Measurements from ENCODE around the gene MTHFD2.

DNA sequence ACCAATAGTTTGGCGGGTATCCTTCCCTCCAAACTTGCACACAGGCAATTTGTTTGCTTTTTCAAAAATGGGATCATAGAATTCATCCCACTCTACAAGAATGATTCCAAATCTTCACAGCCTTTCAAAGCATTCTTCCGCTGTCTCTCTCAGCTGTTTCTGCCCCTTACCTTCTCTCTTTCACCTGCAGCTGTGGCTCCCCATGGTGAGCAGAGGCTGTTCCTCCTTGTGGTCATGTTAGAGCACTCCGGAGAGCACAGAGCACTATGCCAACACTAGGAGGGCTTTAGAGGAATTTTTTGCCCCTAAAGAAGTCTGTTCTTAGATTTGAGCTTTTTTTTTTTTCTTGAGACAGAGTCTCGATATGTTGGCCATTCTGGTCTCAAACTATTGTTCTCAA, 30.4 kb downstream of the MTHFD2 start:
- TF ChIP-seq, protein P1, sequence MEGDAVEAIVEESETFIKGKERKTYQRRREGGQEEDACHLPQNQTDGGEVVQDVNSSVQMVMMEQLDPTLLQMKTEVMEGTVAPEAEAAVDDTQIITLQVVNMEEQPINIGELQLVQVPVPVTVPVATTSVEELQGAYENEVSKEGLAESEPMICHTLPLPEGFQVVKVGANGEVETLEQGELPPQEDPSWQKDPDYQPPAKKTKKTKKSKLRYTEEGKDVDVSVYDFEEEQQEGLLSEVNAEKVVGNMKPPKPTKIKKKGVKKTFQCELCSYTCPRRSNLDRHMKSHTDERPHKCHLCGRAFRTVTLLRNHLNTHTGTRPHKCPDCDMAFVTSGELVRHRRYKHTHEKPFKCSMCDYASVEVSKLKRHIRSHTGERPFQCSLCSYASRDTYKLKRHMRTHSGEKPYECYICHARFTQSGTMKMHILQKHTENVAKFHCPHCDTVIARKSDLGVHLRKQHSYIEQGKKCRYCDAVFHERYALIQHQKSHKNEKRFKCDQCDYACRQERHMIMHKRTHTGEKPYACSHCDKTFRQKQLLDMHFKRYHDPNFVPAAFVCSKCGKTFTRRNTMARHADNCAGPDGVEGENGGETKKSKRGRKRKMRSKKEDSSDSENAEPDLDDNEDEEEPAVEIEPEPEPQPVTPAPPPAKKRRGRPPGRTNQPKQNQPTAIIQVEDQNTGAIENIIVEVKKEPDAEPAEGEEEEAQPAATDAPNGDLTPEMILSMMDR (IDR thresholded peaks at IDR 0.05 in 8 of 11, conservative IDR thresholded peaks at IDR 0.05 in 3 of 11): no peak
- TF ChIP-seq POLR2A (IDR thresholded peaks at IDR 0.05): no peak
